8988T (cell line): ENCODE data around the gene NANOS3.

Source experiments
- DNase-seq: peaks from one replicate; pipeline ENCODE4 v3.0.0; 2011

NANOS3 gene

DNA sequence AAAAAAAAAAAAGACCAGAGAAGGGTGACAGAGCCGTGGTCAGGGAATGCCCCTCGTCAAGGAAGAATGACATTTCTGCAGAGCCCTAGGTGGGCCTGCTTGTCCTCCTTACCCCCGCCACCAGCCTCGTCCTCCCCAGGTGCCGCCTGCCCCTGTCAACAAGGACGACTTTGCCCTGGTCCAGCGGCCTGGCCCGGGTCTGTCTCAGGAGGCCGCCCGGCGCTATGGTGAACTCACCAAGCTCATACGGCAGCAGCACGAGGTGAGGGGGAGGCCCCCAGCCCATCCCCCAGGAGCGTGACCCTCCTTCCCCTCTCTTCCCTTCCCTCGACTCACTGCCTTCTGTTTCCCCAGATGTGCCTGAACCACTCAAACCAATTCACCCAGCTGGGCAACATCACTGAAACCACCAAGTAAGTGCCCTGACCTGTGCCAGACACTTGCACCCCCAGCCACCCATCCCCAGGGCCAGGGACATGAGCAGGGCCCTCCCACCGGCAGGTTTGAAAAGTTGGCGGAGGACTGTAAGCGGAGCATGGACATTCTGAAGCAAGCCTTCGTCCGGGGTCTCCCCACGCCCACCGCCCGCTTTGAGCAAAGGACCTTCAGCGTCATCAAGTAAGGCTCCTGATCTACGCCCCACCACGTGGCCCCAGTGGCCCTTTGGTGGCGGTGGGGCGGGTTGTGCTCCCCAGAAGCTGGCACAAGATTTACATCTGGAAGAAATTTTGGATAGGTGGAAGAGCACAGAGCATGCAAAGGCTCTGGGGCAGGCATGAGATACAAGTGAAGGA, 46.5 kb downstream of the NANOS3 start:
- no peak for DNase-seq

DNA sequence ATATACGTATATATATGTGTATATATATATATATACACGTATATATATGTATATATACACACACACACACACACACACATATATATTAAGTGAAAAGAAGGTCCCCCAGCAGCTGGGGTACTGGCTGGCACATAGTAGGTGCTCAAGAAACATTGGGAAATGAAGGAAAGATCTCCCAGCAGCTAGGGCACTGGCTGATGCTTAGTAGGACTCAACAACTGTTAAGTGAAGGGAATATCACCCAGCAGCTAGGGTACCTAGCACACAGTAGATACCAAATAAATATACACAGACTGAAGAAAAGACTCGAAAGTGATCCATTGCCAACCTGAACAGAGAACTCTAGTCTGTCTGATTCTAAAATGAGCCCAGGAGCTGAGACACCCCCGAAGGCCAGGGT, 49.1 kb downstream of the NANOS3 start:
- DNase-seq: no peak

DNA sequence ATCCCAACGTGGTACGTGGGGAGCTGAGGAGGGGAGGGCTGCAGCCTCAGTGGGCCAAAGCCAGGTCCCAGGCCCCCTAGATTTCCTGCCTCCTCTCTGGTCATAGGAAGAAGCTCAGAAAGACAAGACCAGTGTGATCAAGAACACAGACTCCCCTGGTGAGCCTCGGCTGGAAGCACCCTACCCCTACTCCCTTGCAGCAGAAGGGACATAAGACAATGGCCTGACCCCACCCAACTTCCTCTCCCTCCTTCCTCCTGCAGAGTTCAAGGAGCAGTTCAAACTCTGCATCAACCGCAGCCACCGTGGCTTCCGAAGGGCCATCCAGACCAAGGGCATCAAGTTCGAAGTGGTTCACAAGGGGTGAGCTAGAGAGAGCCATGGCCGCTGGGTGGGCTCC, 49.8 kb downstream of the NANOS3 start:
- DNase-seq: no peak

DNA sequence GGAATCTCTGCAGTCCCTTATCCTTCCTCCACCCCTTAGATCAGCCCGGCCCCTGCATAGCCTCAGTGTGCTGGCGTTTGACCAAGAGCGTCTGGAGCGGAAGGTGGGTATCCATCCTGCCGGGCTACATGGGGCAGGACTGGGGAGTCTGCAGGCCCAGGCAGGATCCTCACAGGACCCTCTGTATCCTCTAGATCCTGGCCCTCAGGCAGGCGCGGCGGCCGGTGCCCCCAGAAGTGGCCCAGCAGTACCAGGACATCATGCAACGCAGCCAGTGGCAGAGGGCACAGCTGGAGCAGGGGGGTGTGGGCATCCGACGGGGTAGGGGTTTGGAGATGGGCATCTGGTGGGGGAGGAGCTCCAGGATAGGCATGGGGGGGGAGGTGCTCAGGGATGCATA, 52.4 kb downstream of the NANOS3 start:
- DNase-seq: no peak

GRCh38 chr19:13929956-13930355, 53.0 kb downstream of the NANOS3 start:
- no peak for DNase-seq
